Lung (tissue), 12 donors: ENCODE data around the gene GATC. TPM values are rescaled to one million over a fixed set of nuclear protein-coding genes. Genes with fewer than 3 reads are reported as not detected.

ENCODE experiments used
- ATAC-seq: fragments of 200-7000 bp; cut with Tn5 transposase; one replicate; pipeline ENCODE4 v1.9.1; 2020; ENCODE audit warnings: moderate number of reproducible peaks; ENCODE audit not compliant: insufficient read depth, low FRiP score
- DNase-seq, 3 donors: peaks; one replicate each; pipeline ENCODE4 v3.0.0-alpha.2; 2013 to 2017
- H3K27ac ChIP-seq, 2 donors: one replicate each; pipeline ENCODE4 v1.5.1; 2013; ENCODE audit warnings: mild to moderate bottlenecking in 2 of 2, moderate library complexity in 2 of 2, control low read depth in 1 of 2, inconsistent platforms in 1 of 2, low read depth in 1 of 2, low read length in 1 of 2
- H3K27me3 ChIP-seq, 3 donors: one replicate each; pipeline ENCODE4 v1.5.1; 2013; ENCODE audit warnings: low read length in 2 of 3; ENCODE audit not compliant: control insufficient read depth in 3 of 3, insufficient read depth in 3 of 3
- H3K36me3 ChIP-seq, 4 donors: one replicate each; pipeline ENCODE4 v1.5.1; 2013; ENCODE audit warnings: low read length in 4 of 4, mild to moderate bottlenecking in 1 of 4, moderate library complexity in 1 of 4; ENCODE audit not compliant: control insufficient read depth in 4 of 4, insufficient read depth in 4 of 4
- H3K4me1 ChIP-seq, 5 donors: one replicate each; pipeline ENCODE4 v1.5.1; 2013; ENCODE audit warnings: low read length in 5 of 5, mild to moderate bottlenecking in 2 of 5, moderate library complexity in 1 of 5; ENCODE audit not compliant: control insufficient read depth in 5 of 5, insufficient read depth in 5 of 5
- H3K4me3 ChIP-seq: one replicate; pipeline ENCODE4 v1.5.1; 2013; ENCODE audit warnings: mild to moderate bottlenecking, control low read depth, moderate library complexity
- H3K9ac ChIP-seq, 2 donors: one replicate each; pipeline ENCODE4 v1.5.1; 2013; ENCODE audit warnings: low read length in 2 of 2, control low read depth in 1 of 2; ENCODE audit not compliant: insufficient read depth in 1 of 2
- H3K9me3 ChIP-seq, 4 donors: one replicate each; pipeline ENCODE4 v1.5.1; 2013; ENCODE audit warnings: low read length in 3 of 4, mild to moderate bottlenecking in 1 of 4, moderate library complexity in 1 of 4; ENCODE audit not compliant: control insufficient read depth in 4 of 4, insufficient read depth in 3 of 4
- CTCF ChIP-seq: IDR thresholded peaks from 2 replicates; pipeline ENCODE4 v1.5.1; 2012; ENCODE audit warnings: mild to moderate bottlenecking; ENCODE audit errors: control extremely low read depth, extremely low read depth
- WGBS, 2 donors: extraction: QIAGEN DNeasy Blood & Tissue Kit; methylation state at CpG; one replicate each; pipeline ENCODE4 v1.1.7; 2013; 5-methylcytosine and 5-hydroxymethylcytosine counted together
- polyA plus RNA-seq, 2 donors: library from polyadenylated mRNA; stranded (reverse); fragments of 200-250 nt; gene quantifications; one replicate each; pipeline ENCODE4 v1.2.1, GENCODE V29; 2013
- total RNA-seq, 2 donors: library from RNA; depleted of rRNA in 1 of 2; stranded (reverse); fragments of >200 nt in 1 of 2; gene quantifications; one replicate each; pipeline ENCODE4 v1.2.1, GENCODE V29; 2014 to 2021
- donor health status: control.
- donor health status: control.
- donor health status: Bipolar disorder and iron deficiency.
- donor health status: healthy.
- donor health status: DM: yes; HTN: yes; CAD: no.

Gene GATC
- total and polyA plus RNA-seq, 4 donors = 10.6 to 27.6 (median 19.3) TPM

- Histone ChIP-seq H3K36me3 (peaks cover 4 to 30% (median 15%) of the 10 kb centered on the region in 4 donors), H3K27ac (no peak overlapping the region), H3K27me3 (no peaks in the 10 kb centered on the region), H3K9me3 (no peaks in the 10 kb centered on the region), H3K4me3 (no peak overlapping the region), H3K9ac (peak overlapping the region; percentile 42 to 56), H3K4me1 (peaks cover 0 to 30% (median 12%) of the 10 kb centered on the region in 5 donors)
- no peak for DNase-seq
- WGBS, 2 donors = 29 to 48% methylated on average over 9 of the region's 9 CpGs
- no peak for ATAC-seq
- no peak for TF ChIP-seq CTCF
Measured at GRCh38 chr12:120497524-120498150, 51.4 kb downstream of the GATC start.

GRCh38 chr12:120498870-120499515, 52.7 kb downstream of the GATC start:
- WGBS, 2 donors = 82 to 83% methylated on average over 3 of the region's 3 CpGs
- ATAC-seq = no peak
- H3K4me3 ChIP-seq = no peak overlapping the region
- no peak overlapping the region for H3K27ac ChIP-seq
- no peak overlapping the region for H3K9ac ChIP-seq
- peaks cover 9 to 36% (median 24%) of the 10 kb centered on the region in 4 donors for H3K36me3 ChIP-seq
- DNase-seq = no peak
- H3K4me1 ChIP-seq = peaks cover 0 to 30% (median 12%) of the 10 kb centered on the region in 5 donors
- no peak for TF ChIP-seq CTCF
- no peaks in the 10 kb centered on the region for H3K27me3 ChIP-seq
- no peaks in the 10 kb centered on the region for H3K9me3 ChIP-seq

- no peak for TF ChIP-seq CTCF
- peaks cover 11 to 43% (median 25%) of the 10 kb centered on the region in 4 donors for H3K36me3 ChIP-seq
- 75 to 78% methylated on average over 1 of the region's 1 CpG for WGBS, 2 donors
- peaks cover 0 to 21% (median 12%) of the 10 kb centered on the region in 5 donors for H3K4me1 ChIP-seq
- ATAC-seq (no peak), DNase-seq (peak in 2 of 3 donors; percentile 59 to 62)
- H3K27ac ChIP-seq = no peak overlapping the region
- no peaks in the 10 kb centered on the region for H3K27me3 ChIP-seq
- H3K9ac ChIP-seq = no peak overlapping the region
- H3K9me3 ChIP-seq = no peaks in the 10 kb centered on the region
- H3K4me3 ChIP-seq = no peak overlapping the region
Measured at GRCh38 chr12:120500581-120500980, 54.3 kb downstream of the GATC start.
